Gastrocnemius medialis (tissue), 4 donors: ENCODE results near the gene DPYSL5. TPM values are rescaled to one million over a fixed set of nuclear protein-coding genes. Genes with fewer than 3 reads are reported as not detected.

Source experiments
- ATAC-seq, 2 donors: fragments of 150-250 bp; one replicate each; pipeline ENCODE4 v1.9.1; 2016
- DNase-seq, 2 donors: peaks; one replicate each; pipeline ENCODE4 v3.0.0-alpha.2; 2019
- H3K27ac ChIP-seq, 4 donors: fragments of 200-600 bp; sonication (generic); 1 replicate in 1 of 4; 2 replicates in 3 of 4; pipeline ENCODE4 v1.5.1; 2016 to 2018; ENCODE audit warnings: mild to moderate bottlenecking in 2 of 4, moderate library complexity in 1 of 4
- H3K27me3 ChIP-seq, 3 donors: fragments of 200-600 bp; sonication (generic) in 2 of 3; 1 replicate in 1 of 3; 2 replicates in 2 of 3; pipeline versions ENCODE4 v1.5.1 to v1.6.0; 2016 to 2019; ENCODE audit warnings: mild to moderate bottlenecking in 1 of 3, moderate library complexity in 1 of 3
- H3K36me3 ChIP-seq, 2 donors: fragments of 200-600 bp; sonication (generic) in 1 of 2; one replicate each; pipeline ENCODE4 v1.5.1; 2017 to 2018
- H3K4me1 ChIP-seq, 2 donors: fragments of 200-600 bp; sonication (generic) in 1 of 2; one replicate each; pipeline ENCODE4 v1.5.1; 2016 to 2017; ENCODE audit warnings: mild to moderate bottlenecking in 2 of 2
- H3K4me3 ChIP-seq, 4 donors: fragments of 200-600 bp; sonication (generic) in 3 of 4; 1 replicate in 1 of 4; 2 replicates in 3 of 4; pipeline ENCODE4 v1.5.1; 2016 to 2019; ENCODE audit warnings: mild to moderate bottlenecking in 2 of 4
- H3K9me3 ChIP-seq, 3 donors: fragments of 200-600 bp; sonication (generic) in 2 of 3; 1 replicate in 1 of 3; 2 replicates in 2 of 3; pipeline ENCODE4 v1.5.1; 2016 to 2019
- CTCF ChIP-seq, 5 experiments: fragments of 450-650 bp in 3 of 5; fragments of 200-600 bp in 2 of 5; sonication (generic) in 2 of 5; IDR thresholded peaks in 4 of 5; conservative IDR thresholded peaks in 1 of 5; 1 replicate in 4 of 5; 2 replicates in 1 of 5; pipeline ENCODE4 v1.5.1; 2016 to 2019; ENCODE audit warnings: antibody characterized with exemption in 5 of 5, mild to moderate bottlenecking in 3 of 5, moderate library complexity in 3 of 5
- POLR2A ChIP-seq, 2 donors: fragments of 450-650 bp; IDR thresholded peaks; one replicate each; pipeline ENCODE4 v1.6.1; 2017; ENCODE audit warnings: antibody characterized with exemption in 2 of 2, mild to moderate bottlenecking in 2 of 2, moderate library complexity in 2 of 2
- in situ Hi-C, 4 donors: fragments of 200-750 bp; cut with MboI; loops; one replicate each; pipeline versions ENCODE4 v1.15.0 to v1.8.0; 2017; ENCODE audit warnings: low sequenced_read_pairs in 4 of 4
- intact Hi-C: fragments of 100-400 bp; cut with DNase I; formaldehyde crosslinking; loops from one replicate; pipeline ENCODE4 v1.15.1; 2023; ENCODE audit warnings: low total_unique reads
- total RNA-seq, 4 donors: library from RNA; depleted of rRNA; stranded (reverse); fragments of >200 nt; gene quantifications; one replicate each; pipeline versions ENCODE4 v1.1.0 to v1.2.3, GENCODE V29; 2016

DPYSL5 gene
- total RNA-seq, 4 donors from 2014 or later, result not detected

GRCh38 chr2:26994983-26995382 is 147.1 kb downstream of the DPYSL5 start:
- H3K27me3 ChIP-seq, result no peaks in the 10 kb centered on the region
- no peak for DNase-seq
- intact Hi-C loops, result no loop called here

GRCh38 chr2:26997394-26997793 is 149.5 kb downstream of the DPYSL5 start:
- intact Hi-C loops, result no loop called here
- H3K4me3 ChIP-seq, result no peak overlapping the region
- DNase-seq (no peak), ATAC-seq (no peak)
- no peak for TF ChIP-seq POLR2A (IDR thresholded peaks at IDR 0.05)
- no peak for TF ChIP-seq CTCF (IDR thresholded peaks at IDR 0.05 in 4 of 5, conservative IDR thresholded peaks at IDR 0.05 in 1 of 5)
- peaks cover 0 to 10% of the 10 kb centered on the region in 2 donors for H3K4me1 ChIP-seq
- H3K27me3 ChIP-seq, result no peaks in the 10 kb centered on the region
- in situ Hi-C loops, result no loop called here
- no peaks in the 10 kb centered on the region for H3K9me3 ChIP-seq
- no peaks in the 10 kb centered on the region for H3K36me3 ChIP-seq
- H3K27ac ChIP-seq, result no peak overlapping the region

More at GRCh38 chr2:26994983-26995382, 147.1 kb downstream of the DPYSL5 start:
- no peak for TF ChIP-seq POLR2A (IDR thresholded peaks at IDR 0.05)
- no peak for TF ChIP-seq CTCF (IDR thresholded peaks at IDR 0.05 in 4 of 5, conservative IDR thresholded peaks at IDR 0.05 in 1 of 5)
- H3K9me3 ChIP-seq, result no peaks in the 10 kb centered on the region
- no peaks in the 10 kb centered on the region for H3K36me3 ChIP-seq
- in situ Hi-C loops, result no loop called here
- no peak for ATAC-seq
- H3K27ac ChIP-seq, result no peak overlapping the region
- no peaks in the 10 kb centered on the region for H3K4me1 ChIP-seq
- H3K4me3 ChIP-seq, result no peak overlapping the region

- Histone ChIP-seq H3K36me3 (no peaks in the 10 kb centered on the region), H3K4me3 (no peak overlapping the region), H3K27ac (no peak overlapping the region), H3K27me3 (no peaks in the 10 kb centered on the region), H3K9me3 (no peaks in the 10 kb centered on the region), H3K4me1 (peaks cover 0 to 10% of the 10 kb centered on the region in 2 donors)
- no peak for TF ChIP-seq CTCF (IDR thresholded peaks at IDR 0.05 in 4 of 5, conservative IDR thresholded peaks at IDR 0.05 in 1 of 5)
- no peak for TF ChIP-seq POLR2A (IDR thresholded peaks at IDR 0.05)
- in situ Hi-C loops (no loop called here), intact Hi-C loops (no loop called here)
- no peak for ATAC-seq
- DNase-seq, result no peak
Observed at GRCh38 chr2:26998323-26998722, 150.4 kb downstream of the DPYSL5 start.

Other genes starting within 250 kb of the DPYSL5 start
- gene CIB4, start 206.8 kb upstream of the DPYSL5 start, total RNA-seq, result not detected
- 10 to 100 TPM in 1 of 4 donors, 1 to 10 TPM in 1, under 1 TPM in 2; 0.80 to 11.6 (median 1.2) TPM for gene KCNK3, start 155.4 kb upstream of the DPYSL5 start, total RNA-seq
- gene SLC35F6, start 83.8 kb upstream of the DPYSL5 start, total RNA-seq, result 10 to 100 TPM; 37.8 to 54.5 (median 45.9) TPM
- gene CENPA, start 62.1 kb upstream of the DPYSL5 start, total RNA-seq, result under 1 TPM in 1 of 4 donors, not detected in 3; 0.22 TPM
- gene MAPRE3, start 122.5 kb downstream of the DPYSL5 start, total RNA-seq, result 10 to 100 TPM; 41.9 to 66.5 (median 53.9) TPM
- gene TMEM214, start 184.8 kb downstream of the DPYSL5 start, total RNA-seq, result 10 to 100 TPM; 20.0 to 37.7 (median 24.9) TPM
- gene AGBL5, start 203.5 kb downstream of the DPYSL5 start, total RNA-seq, result 1 to 10 TPM; 4.9 to 6.2 (median 5.7) TPM
- 100 to 1,000 TPM; 191 to 283 (median 251) TPM for gene OST4, start 223.5 kb downstream of the DPYSL5 start, total RNA-seq
- gene EMILIN1, start 230.5 kb downstream of the DPYSL5 start, total RNA-seq, result 10 to 100 TPM in 2 of 4 donors, 1 to 10 TPM in 2; 6.8 to 18.2 (median 11.3) TPM
- 1 to 10 TPM in 2 of 4 donors, under 1 TPM in 1, not detected in 1; 0.91 to 5.4 (median 1.3) TPM for gene KHK, start 238.6 kb downstream of the DPYSL5 start, total RNA-seq